Stimulated activated CD8-positive, alpha-beta memory T cell treated with anti-CD3 and anti-CD28 coated beads, Interleukin-7, amount 100 ng/mL, for 1 hour (primary cell): ENCODE data around the gene RYK.
A peak's percentile ranks its signal among the peaks of the same experiment; 100 is the strongest.
"Not testable (repeated sequence)": the region's sequence is repeated elsewhere in the genome, so short reads cannot be mapped to it uniquely, and the experiment has no call there.

ENCODE experiments used
- DNase-seq, 2 donors: peaks; one replicate each; pipeline ENCODE4 v3.0.0-alpha.2; 2020; ENCODE audit warnings: low read depth in 2 of 2

Gene RYK

GRCh38 chr3:134216851-134217250 lies 33.8 kb downstream of the RYK start:
- DNase-seq, result no peak

- no peak for DNase-seq
These were observed 34.4 kb downstream of the RYK start for GRCh38 chr3:134216191-134216764.

GRCh38 chr3:134214239-134214638 lies 36.4 kb downstream of the RYK start:
- DNase-seq, result no peak

GRCh38 chr3:134212967-134213665 lies 37.5 kb downstream of the RYK start:
- peak; percentile 77 to 87 for DNase-seq

GRCh38 chr3:134211797-134212196 lies 38.9 kb downstream of the RYK start:
- DNase-seq, result no peak

- no peak for DNase-seq
These were observed 45.2 kb downstream of the RYK start for GRCh38 chr3:134205451-134205850.

- DNase-seq, result no peak
These were observed 49.2 kb downstream of the RYK start for GRCh38 chr3:134201201-134202130.

GRCh38 chr3:134199880-134200279 lies 50.8 kb downstream of the RYK start:
- not testable (repeated sequence) for DNase-seq

GRCh38 chr3:134199240-134199639 lies 51.4 kb downstream of the RYK start:
- DNase-seq, result no peak

GRCh38 chr3:134198414-134198813 lies 52.2 kb downstream of the RYK start:
- no peak for DNase-seq

- DNase-seq, result no peak
These were observed 52.9 kb downstream of the RYK start for GRCh38 chr3:134197681-134198261.

GRCh38 chr3:134194247-134194646 lies 56.4 kb downstream of the RYK start:
- no peak for DNase-seq

- no peak for DNase-seq
These were observed 60.4 kb downstream of the RYK start for GRCh38 chr3:134190250-134190649.

- DNase-seq, result no peak
These were observed 60.8 kb downstream of the RYK start for GRCh38 chr3:134189849-134190248.

- no peak for DNase-seq
These were observed 64.3 kb downstream of the RYK start for GRCh38 chr3:134186391-134186790.

- no peak for DNase-seq
These were observed 69.9 kb downstream of the RYK start for GRCh38 chr3:134180761-134181160.

GRCh38 chr3:134179508-134179907 lies 71.2 kb downstream of the RYK start:
- DNase-seq, result no peak

- no peak for DNase-seq
These were observed 87.6 kb downstream of the RYK start for GRCh38 chr3:134163096-134163495.

- DNase-seq, result no peak
These were observed 88.6 kb downstream of the RYK start for GRCh38 chr3:134161898-134162615.

- DNase-seq, result no peak
These were observed 95.2 kb downstream of the RYK start for GRCh38 chr3:134155446-134155845.

- DNase-seq, result no peak
These were observed 96.9 kb downstream of the RYK start for GRCh38 chr3:134153761-134154160.

- no peak for DNase-seq
These were observed 100.2 kb downstream of the RYK start for GRCh38 chr3:134150476-134150875.
